HEK293 (cell line): ENCODE data around the gene NAIF1.

ENCODE experiments used
- CTCF ChIA-PET: fragments of 350-600 bp; formaldehyde crosslinking; extraction: SDS; loops from one replicate; lab custom pipeline; 2021; ENCODE audit warnings: antibody characterized with exemption; lab: Yijun Ruan, JAX
- POLR2A ChIA-PET: fragments of 300-600 bp; formaldehyde crosslinking; extraction: SDS; loops from one replicate; lab custom pipeline; 2020; ENCODE audit warnings: antibody characterized with exemption, inconsistent platforms; lab: Yijun Ruan, JAX
- H3K27ac ChIP-seq: fragments of 200-500 bp; sonication (Bioruptor generic); 2 replicates; pipeline ENCODE4 v1.5.1; 2014; ENCODE audit warnings: low read depth, low read length, control low read depth, inconsistent platforms; ENCODE audit errors: extremely low read depth
- H3K36me3 ChIP-seq, 2 experiments: fragments of 200-500 bp in 1 of 2; sonication (Bioruptor generic) in 1 of 2; 1 replicate in 1 of 2; 2 replicates in 1 of 2; pipeline ENCODE4 v1.5.1; 2014 to 2017; ENCODE audit warnings: inconsistent platforms in 2 of 2, low read length in 2 of 2; ENCODE audit not compliant: control insufficient read depth in 2 of 2, insufficient read depth in 1 of 2
- H3K4me1 ChIP-seq: fragments of 200-500 bp; sonication (Bioruptor generic); 2 replicates; pipeline ENCODE4 v1.5.1; 2014; ENCODE audit warnings: mild to moderate bottlenecking, low read length, inconsistent platforms; ENCODE audit not compliant: control insufficient read depth, insufficient read depth
- H3K4me3 ChIP-seq: 2 replicates; pipeline ENCODE4 v1.5.1; 2011; ENCODE audit warnings: low read depth, mild to moderate bottlenecking, control low read depth, low read length, moderate library complexity
- H3K9me3 ChIP-seq: fragments of 200-500 bp; sonication (Bioruptor generic); 2 replicates; pipeline ENCODE4 v1.5.1; 2014; ENCODE audit warnings: low read depth, low read length, inconsistent platforms; ENCODE audit not compliant: control insufficient read depth, insufficient read depth
- PRDM1 ChIP-seq: fragments of 450-650 bp; formaldehyde crosslinking; IDR thresholded peaks from 2 replicates; pipeline ENCODE4; 2016; ENCODE audit warnings: missing biosample characterization, missing genetic modification characterization
- SCRT2 ChIP-seq: fragments of 450-650 bp; formaldehyde crosslinking; IDR thresholded peaks from 2 replicates; pipeline ENCODE4 v1.5.1; 2016; ENCODE audit warnings: missing biosample characterization, missing genetic modification characterization
- SP2 ChIP-seq: fragments of 450-650 bp; formaldehyde crosslinking; IDR thresholded peaks from 2 replicates; pipeline ENCODE4 v1.5.1; 2016; ENCODE audit warnings: missing biosample characterization, missing genetic modification characterization
- ZBTB48 ChIP-seq: fragments of 450-650 bp; formaldehyde crosslinking; IDR thresholded peaks from 2 replicates; pipeline ENCODE4 v1.5.1; 2016; ENCODE audit warnings: missing biosample characterization, missing genetic modification characterization
- ZEB2 ChIP-seq: fragments of 450-650 bp; formaldehyde crosslinking; IDR thresholded peaks from 2 replicates; pipeline ENCODE4 v1.5.1; 2016; ENCODE audit warnings: missing biosample characterization, missing genetic modification characterization
- ZFHX2 ChIP-seq: fragments of 450-650 bp; formaldehyde crosslinking; conservative IDR thresholded peaks from 2 replicates; pipeline ENCODE4 v1.5.1; 2016; ENCODE audit warnings: missing biosample characterization, missing genetic modification characterization
- ZNF223 ChIP-seq: fragments of 450-650 bp; formaldehyde crosslinking; IDR thresholded peaks from 2 replicates; pipeline ENCODE4 v1.5.1; 2016; ENCODE audit warnings: missing biosample characterization, missing genetic modification characterization
- ZNF24 ChIP-seq: fragments of 450-650 bp; formaldehyde crosslinking; IDR thresholded peaks from 2 replicates; pipeline ENCODE4 v1.5.1; 2016; ENCODE audit warnings: missing biosample characterization, missing genetic modification characterization
- ZNF292 ChIP-seq: fragments of 450-650 bp; formaldehyde crosslinking; IDR thresholded peaks from 2 replicates; pipeline ENCODE4 v1.5.1; 2016; ENCODE audit warnings: low read depth, missing biosample characterization, missing genetic modification characterization, borderline replicate concordance
- ZNF510 ChIP-seq: fragments of 450-650 bp; formaldehyde crosslinking; IDR thresholded peaks from 2 replicates; pipeline ENCODE4 v1.5.1; 2018; ENCODE audit warnings: mild to moderate bottlenecking, missing genetic modification characterization, missing biosample characterization; ENCODE audit not compliant: insufficient replicate concordance
- ZNF530 ChIP-seq: fragments of 450-650 bp; formaldehyde crosslinking; IDR thresholded peaks from 2 replicates; pipeline ENCODE4 v1.5.1; 2016; ENCODE audit warnings: low read depth, missing biosample characterization, missing genetic modification characterization
- ZNF544 ChIP-seq: fragments of 450-650 bp; formaldehyde crosslinking; IDR thresholded peaks from 2 replicates; pipeline ENCODE4 v1.5.0; 2017; ENCODE audit warnings: missing biosample characterization, missing genetic modification characterization
- ZNF768 ChIP-seq: fragments of 450-650 bp; formaldehyde crosslinking; IDR thresholded peaks from 2 replicates; pipeline ENCODE4 v1.5.1; 2018; ENCODE audit warnings: missing biosample characterization, mild to moderate bottlenecking, missing genetic modification characterization
- ZNF843 ChIP-seq: fragments of 450-650 bp; formaldehyde crosslinking; IDR thresholded peaks from 2 replicates; pipeline ENCODE4 v1.5.1; 2016; ENCODE audit warnings: missing biosample characterization, missing genetic modification characterization
- TF ChIP-seq, protein P1 (sequence below): fragments of 450-650 bp; formaldehyde crosslinking; IDR thresholded peaks from 2 replicates; pipeline ENCODE4 v1.5.1; 2016; ENCODE audit warnings: missing biosample characterization, missing genetic modification characterization
- TF ChIP-seq, protein P2 (sequence below): fragments of 450-650 bp; formaldehyde crosslinking; IDR thresholded peaks from 2 replicates; pipeline ENCODE4 v1.5.1; 2016; ENCODE audit warnings: missing biosample characterization, missing genetic modification characterization

The NAIF1 gene

DNA sequence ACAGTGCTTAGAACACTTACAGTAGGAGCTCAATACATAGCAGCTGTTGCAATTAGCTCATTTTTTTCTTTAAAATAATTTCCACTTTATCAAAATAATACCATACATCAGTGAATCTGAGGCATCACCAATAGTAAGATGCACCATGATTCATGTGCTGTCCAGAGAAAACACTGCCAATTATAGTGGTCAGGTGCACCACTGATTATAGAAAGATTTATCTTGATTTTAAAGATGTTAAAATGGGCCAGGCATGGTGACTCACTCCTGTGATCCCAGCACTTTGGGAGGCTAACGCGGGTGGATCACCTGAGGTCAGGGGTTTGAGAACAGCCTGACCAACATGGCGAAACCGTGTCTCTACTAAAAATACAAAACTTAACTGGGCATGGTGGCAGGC, 39.4 kb downstream of the NAIF1 start:
- Histone ChIP-seq H3K4me1 (no peaks in the 10 kb centered on the region), H3K4me3 (no peak overlapping the region), H3K27ac (no peak overlapping the region), H3K9me3 (no peaks in the 10 kb centered on the region), H3K36me3 (no peaks in the 10 kb centered on the region)
- POLR2A ChIA-PET: no interaction called here
- CTCF ChIA-PET: interaction anchor here (0.6 to 2.8 kb wide), 8 partner anchors 27 to 267 kb away, joined by 3 to 14 read pairs (median 4); no protein-coding TSS in a partner anchor
- TF ChIP-seq ZBTB48 (tag by site-specific recombination) (no peak), SP2 (no peak), SCRT2 (tag by site-specific recombination) (no peak), ZNF843 (tag by site-specific recombination) (no peak), PRDM1 (tag by site-specific recombination) (no peak), ZNF24 (tag by site-specific recombination) (no peak)
- TF ChIP-seq, protein P1, sequence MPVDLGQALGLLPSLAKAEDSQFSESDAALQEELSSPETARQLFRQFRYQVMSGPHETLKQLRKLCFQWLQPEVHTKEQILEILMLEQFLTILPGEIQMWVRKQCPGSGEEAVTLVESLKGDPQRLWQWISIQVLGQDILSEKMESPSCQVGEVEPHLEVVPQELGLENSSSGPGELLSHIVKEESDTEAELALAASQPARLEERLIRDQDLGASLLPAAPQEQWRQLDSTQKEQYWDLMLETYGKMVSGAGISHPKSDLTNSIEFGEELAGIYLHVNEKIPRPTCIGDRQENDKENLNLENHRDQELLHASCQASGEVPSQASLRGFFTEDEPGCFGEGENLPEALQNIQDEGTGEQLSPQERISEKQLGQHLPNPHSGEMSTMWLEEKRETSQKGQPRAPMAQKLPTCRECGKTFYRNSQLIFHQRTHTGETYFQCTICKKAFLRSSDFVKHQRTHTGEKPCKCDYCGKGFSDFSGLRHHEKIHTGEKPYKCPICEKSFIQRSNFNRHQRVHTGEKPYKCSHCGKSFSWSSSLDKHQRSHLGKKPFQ (tag by site-specific recombination): no peak
- TF ChIP-seq, all 188 proteins: peak for 0

DNA sequence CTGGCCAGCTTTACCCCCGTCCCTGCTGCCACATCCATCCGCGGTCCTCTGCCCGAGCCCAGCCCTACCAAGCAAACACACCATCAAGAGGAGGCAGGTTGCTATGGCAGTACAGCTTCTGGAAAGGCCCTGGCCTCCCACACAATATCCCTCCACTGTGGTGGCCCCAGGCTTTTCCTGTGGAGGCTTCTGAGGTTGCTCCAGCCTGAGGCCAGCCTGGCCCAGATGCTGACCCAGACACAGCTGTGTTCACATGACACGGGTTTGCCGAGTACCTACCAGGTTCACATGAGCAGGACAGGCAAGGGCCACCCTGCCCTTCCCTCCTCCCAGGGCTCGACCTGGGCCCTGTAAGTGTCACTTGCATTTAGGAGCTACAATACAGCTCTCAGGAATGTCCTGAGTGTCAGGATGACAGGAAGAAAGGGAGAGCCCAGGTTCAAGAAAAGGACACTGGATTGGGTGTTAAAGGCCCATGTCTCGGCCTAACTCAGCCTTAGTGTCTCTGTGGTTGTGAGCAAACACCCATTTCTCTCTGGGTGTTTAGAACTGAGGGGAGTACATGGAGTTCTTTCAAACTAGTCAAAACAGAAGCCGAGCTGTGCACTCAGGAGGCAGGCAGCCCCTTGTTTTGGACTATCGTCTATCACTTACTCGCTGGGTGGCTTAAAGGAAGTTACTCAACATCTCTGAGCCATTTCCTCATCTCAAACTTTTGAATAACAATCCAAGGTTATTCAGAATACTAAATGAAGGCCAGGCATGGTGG, 40.2 kb downstream of the NAIF1 start:
- CTCF ChIA-PET: interaction anchor here (0.6 to 3.4 kb wide), 10 partner anchors 7 to 266 kb away, joined by 3 to 28 read pairs (median 4); no protein-coding TSS in a partner anchor
- Histone ChIP-seq H3K4me1 (no peaks in the 10 kb centered on the region), H3K27ac (no peak overlapping the region), H3K4me3 (no peak overlapping the region), H3K36me3 (no peaks in the 10 kb centered on the region), H3K9me3 (no peaks in the 10 kb centered on the region)
- POLR2A ChIA-PET: interaction anchor here (0.6 kb wide), 2 partner anchors 9 to 731 kb away, joined by 3 to 4 read pairs; no protein-coding TSS in a partner anchor
- TF ChIP-seq ZNF292 (tag by site-specific recombination) (no peak), ZFHX2 (tag by site-specific recombination) (0 out of 2 replicates have a peak, but pooled peaks have one; percentile 15), ZNF223 (tag by site-specific recombination) (no peak), ZNF510 (no peak), ZNF768 (peak; percentile 36; the same call in 1 of the 2 replicates)

DNA sequence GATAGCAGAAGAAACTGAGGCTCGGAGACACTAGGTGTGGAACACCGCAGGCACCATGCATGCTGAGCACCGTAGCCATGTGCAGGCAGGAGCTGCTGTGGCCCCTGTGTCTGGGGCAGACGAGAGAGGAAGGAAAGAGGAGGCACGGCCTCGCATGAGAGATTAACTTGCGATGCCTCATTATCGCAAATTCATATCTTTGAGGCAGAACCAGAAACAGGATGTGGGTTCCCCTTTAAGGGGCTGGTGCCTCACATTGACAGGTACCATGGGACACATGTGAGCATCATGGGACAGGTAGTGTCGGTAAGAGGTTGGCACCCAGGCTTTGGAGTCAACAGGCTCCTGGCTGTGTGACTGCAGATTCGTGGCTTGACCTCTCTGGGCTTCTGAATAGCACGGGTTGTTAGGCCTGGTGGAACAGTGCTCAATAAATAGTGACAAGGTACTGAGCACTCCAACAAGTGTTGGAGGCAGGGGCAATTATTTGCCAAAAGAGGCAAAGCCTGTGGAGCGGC, 40.8 kb downstream of the NAIF1 start:
- Histone ChIP-seq H3K4me3 (no peak overlapping the region), H3K36me3 (no peaks in the 10 kb centered on the region), H3K4me1 (no peaks in the 10 kb centered on the region), H3K27ac (no peak overlapping the region), H3K9me3 (no peaks in the 10 kb centered on the region)
- TF ChIP-seq ZEB2: no peak
- peak; percentile 64; the same call in 1 of the 2 replicates for TF ChIP-seq ZNF768
- ChIA-PET POLR2A (interaction anchor here (0.6 kb wide), 1 partner anchor 10 kb away, joined by 3 read pairs; no protein-coding TSS in a partner anchor), CTCF (interaction anchor here (0.7 to 3.4 kb wide), 5 partner anchors 8 to 92 kb away, joined by 3 to 28 read pairs (median 12); no protein-coding TSS in a partner anchor)

DNA sequence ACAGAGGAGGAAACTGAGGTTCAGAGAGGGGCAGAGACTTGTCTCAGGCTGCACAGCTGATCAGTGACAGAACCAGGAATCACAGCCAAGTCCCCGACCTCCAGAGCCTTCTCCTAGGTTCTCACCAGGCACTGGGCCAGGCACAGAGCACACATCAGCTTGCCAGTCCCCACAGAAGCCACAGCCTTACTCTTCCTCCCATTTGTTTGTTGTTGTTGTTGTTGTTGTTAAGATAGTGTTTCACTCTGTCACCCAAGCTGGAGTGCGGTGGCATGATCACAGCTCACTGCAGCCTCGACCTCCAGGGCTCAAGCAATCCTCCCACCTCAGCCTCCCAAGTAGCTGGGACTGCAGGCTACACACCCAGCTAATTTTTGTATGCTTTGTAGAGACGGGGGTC, 41.4 kb downstream of the NAIF1 start:
- H3K4me3 ChIP-seq: no peak overlapping the region
- CTCF ChIA-PET: interaction anchor here (0.6 to 3.4 kb wide), 6 partner anchors 9 to 92 kb away, joined by 3 to 28 read pairs (median 4); no protein-coding TSS in a partner anchor

More for the DNA sequence above, 41.4 kb downstream of the NAIF1 start:
- Histone ChIP-seq H3K27ac (no peak overlapping the region), H3K9me3 (no peaks in the 10 kb centered on the region), H3K4me1 (no peaks in the 10 kb centered on the region), H3K36me3 (no peaks in the 10 kb centered on the region)
- POLR2A ChIA-PET: no interaction called here
- TF ChIP-seq, protein P2, sequence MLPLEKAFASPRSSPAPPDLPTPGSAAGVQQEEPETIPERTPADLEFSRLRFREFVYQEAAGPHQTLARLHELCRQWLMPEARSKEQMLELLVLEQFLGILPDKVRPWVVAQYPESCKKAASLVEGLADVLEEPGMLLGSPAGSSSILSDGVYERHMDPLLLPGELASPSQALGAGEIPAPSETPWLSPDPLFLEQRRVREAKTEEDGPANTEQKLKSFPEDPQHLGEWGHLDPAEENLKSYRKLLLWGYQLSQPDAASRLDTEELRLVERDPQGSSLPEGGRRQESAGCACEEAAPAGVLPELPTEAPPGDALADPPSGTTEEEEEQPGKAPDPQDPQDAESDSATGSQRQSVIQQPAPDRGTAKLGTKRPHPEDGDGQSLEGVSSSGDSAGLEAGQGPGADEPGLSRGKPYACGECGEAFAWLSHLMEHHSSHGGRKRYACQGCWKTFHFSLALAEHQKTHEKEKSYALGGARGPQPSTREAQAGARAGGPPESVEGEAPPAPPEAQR (tag by site-specific recombination): no peak
- TF ChIP-seq ZNF544 (no peak), ZBTB48 (tag by site-specific recombination) (no peak), ZNF530 (tag by site-specific recombination) (no peak)
- TF ChIP-seq, all 188 proteins: peak for 0
